Urinary bladder (tissue), 4 donors: ENCODE results near the gene MPPED1. TPM values are rescaled to one million over a fixed set of nuclear protein-coding genes. Genes with fewer than 3 reads are reported as not detected.

Source experiments
- DNase-seq: peaks from one replicate; pipeline ENCODE4 v3.0.0-alpha.2; 2015; ENCODE audit errors: extremely low spot score
- H3K27ac ChIP-seq: one replicate; pipeline ENCODE4 v1.5.1; 2013; ENCODE audit warnings: low read depth, mild to moderate bottlenecking, moderate library complexity
- H3K36me3 ChIP-seq: one replicate; pipeline ENCODE4 v1.6.1; 2013; ENCODE audit warnings: mild to moderate bottlenecking, moderate library complexity; ENCODE audit not compliant: insufficient read depth
- H3K4me1 ChIP-seq: one replicate; pipeline ENCODE4 v1.6.1; 2013; ENCODE audit warnings: mild to moderate bottlenecking, moderate library complexity; ENCODE audit not compliant: insufficient read depth
- H3K4me3 ChIP-seq: one replicate; pipeline ENCODE4 v1.5.1; 2013; ENCODE audit warnings: low read depth, low read length
- WGBS: extraction: QIAGEN DNeasy Blood & Tissue Kit; methylation state at CpG from one replicate; pipeline ENCODE4 v1.1.7; 2013; 5-methylcytosine and 5-hydroxymethylcytosine counted together
- polyA plus RNA-seq: library from polyadenylated mRNA; stranded (reverse); fragments of 200-250 nt; gene quantifications from one replicate; pipeline ENCODE4 v1.2.3, GENCODE V29; 2013
- total RNA-seq: library from RNA; depleted of rRNA; stranded (reverse); fragments of >200 nt; gene quantifications from one replicate; pipeline ENCODE4 v1.2.3, GENCODE V29; 2014
- donor health status: healthy with polysubstance abuse.
- donor health status: healthy.

MPPED1 gene
- total and polyA plus RNA-seq, 2 donors, result 0.23 to 1.7 TPM

- no peak for DNase-seq
- WGBS, result 91% methylated on average over 16 of the region's 16 CpGs
Observed at GRCh38 chr22:43553451-43554258, 141.8 kb downstream of the MPPED1 start.

GRCh38 chr22:43554259-43554636 lies 142.4 kb downstream of the MPPED1 start:
- 78% methylated on average over 6 of the region's 6 CpGs for WGBS
- Histone ChIP-seq H3K27ac (no peak overlapping the region), H3K36me3 (no peaks in the 10 kb centered on the region), H3K4me3 (no peak overlapping the region), H3K4me1 (no peaks in the 10 kb centered on the region)
- DNase-seq, result no peak

More at GRCh38 chr22:43553451-43554258, 141.8 kb downstream of the MPPED1 start:
- Histone ChIP-seq H3K27ac (no peak overlapping the region), H3K4me1 (no peaks in the 10 kb centered on the region), H3K4me3 (no peak overlapping the region), H3K36me3 (no peaks in the 10 kb centered on the region)

DNA sequence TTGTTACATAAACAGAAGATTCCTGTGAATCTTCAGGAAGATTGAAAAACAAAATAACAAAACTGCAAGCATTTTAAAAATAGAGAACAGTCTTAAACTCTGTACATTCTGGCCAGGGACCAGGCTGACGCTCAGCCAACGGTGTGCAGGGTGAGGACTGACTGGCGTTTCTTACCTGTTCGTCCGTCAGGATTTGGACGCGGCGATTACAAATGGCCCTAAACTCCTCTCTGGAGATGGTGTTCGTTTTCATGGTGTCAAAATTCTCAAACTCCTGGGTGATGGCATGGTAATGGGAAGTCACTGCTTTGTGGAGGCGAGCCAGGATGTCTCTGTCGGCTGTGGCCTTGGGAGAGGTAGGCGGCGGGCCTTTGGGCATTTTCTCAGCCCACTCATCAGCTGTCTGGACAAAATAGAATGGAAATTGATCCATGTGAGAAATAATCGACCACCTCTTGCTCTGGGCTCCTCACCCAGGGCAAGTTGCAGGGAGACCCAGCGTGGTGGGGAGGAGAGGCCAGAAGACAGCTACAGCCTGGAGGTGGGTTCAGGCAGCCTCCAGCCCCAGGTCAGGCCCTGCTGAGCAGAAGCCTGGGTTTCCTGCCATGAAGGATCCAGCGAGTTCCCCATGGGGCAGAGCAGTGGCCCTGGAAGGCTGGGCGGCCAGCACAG lies 143.0 kb downstream of the MPPED1 start:
- no peaks in the 10 kb centered on the region for H3K36me3 ChIP-seq
- 92% methylated on average over 17 of the region's 17 CpGs for whole genome bisulfite sequencing
- H3K27ac ChIP-seq, result no peak overlapping the region
- H3K4me3 ChIP-seq, result no peak overlapping the region
- no peak for DNase-seq
- no peaks in the 10 kb centered on the region for H3K4me1 ChIP-seq

DNA sequence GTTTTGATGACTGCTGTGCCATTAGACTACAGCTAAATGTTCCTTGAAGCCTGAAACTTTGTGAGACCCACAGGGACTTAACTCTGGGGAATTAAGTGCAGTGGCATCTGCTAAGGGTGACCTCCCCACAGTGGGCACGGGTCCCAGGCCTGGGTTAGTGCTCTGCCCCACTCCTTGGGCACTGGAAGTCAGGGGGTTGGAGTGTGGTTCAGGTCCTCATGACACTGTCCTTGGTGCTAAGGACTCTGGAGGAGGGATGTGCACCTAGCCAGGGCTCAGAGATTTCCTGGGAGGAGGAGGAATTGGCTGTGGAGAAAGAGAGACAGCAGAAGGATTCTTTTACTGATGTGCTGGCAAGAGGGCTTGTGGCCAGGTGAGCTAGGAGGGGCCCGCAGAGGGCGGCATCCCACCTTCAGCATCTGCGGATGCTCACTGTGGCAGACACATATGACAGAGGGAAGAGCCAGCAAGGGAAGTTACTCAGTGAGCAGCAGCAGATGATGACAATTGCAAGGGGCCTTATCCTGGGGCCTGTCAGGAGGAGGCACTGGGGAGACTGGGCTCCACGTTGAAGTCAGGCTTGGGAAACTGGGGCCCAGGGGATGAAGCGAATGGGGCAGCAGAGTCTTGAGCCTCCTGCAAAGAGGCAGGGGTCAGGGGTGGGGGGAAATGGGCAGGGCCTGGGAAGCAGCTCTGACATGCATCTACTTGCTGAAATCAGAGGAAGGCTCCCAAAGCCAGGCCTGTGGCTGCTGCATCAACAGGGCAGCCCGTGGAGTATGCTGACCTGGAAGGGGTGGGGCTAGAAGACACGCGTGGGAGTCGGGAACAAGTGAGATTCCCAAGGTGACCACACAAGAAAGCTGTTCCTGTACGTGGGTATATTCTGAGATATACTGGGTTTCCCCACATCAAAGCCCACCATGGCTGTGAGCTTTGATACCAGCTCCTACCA lies 144.0 kb downstream of the MPPED1 start:
- H3K36me3 ChIP-seq, result no peaks in the 10 kb centered on the region
- no peak overlapping the region for H3K4me3 ChIP-seq
- 59% methylated on average over 11 of the region's 11 CpGs for WGBS
- no peak overlapping the region for H3K27ac ChIP-seq
- H3K4me1 ChIP-seq, result no peaks in the 10 kb centered on the region
- DNase-seq, result no peak

Other genes with a start within 250 kb of the MPPED1 start
- gene TTLL12, start 224.9 kb upstream of the MPPED1 start, total RNA-seq, result 8.1 TPM
- gene TTLL12, start 224.9 kb upstream of the MPPED1 start, polyA plus RNA-seq, result 26.6 TPM
- gene SCUBE1, start 68.6 kb upstream of the MPPED1 start, total RNA-seq, result 1.2 TPM
- 0.86 TPM for gene SCUBE1, start 68.6 kb upstream of the MPPED1 start, polyA plus RNA-seq